HG02840 (cell line): ENCODE measurements around the gene CHRM5.
A peak's percentile ranks its signal among the peaks of the same experiment; 100 is the strongest.

Experiments used
- ATAC-seq: cut with Tn5 transposase; IDR thresholded peaks from one replicate; pipeline ENCODE4 v1.9.1; 2021; ENCODE audit warnings: mild to moderate bottlenecking, moderate library complexity, moderate number of reproducible peaks; ENCODE audit not compliant: unreplicated experiment, low FRiP score

Gene CHRM5

DNA sequence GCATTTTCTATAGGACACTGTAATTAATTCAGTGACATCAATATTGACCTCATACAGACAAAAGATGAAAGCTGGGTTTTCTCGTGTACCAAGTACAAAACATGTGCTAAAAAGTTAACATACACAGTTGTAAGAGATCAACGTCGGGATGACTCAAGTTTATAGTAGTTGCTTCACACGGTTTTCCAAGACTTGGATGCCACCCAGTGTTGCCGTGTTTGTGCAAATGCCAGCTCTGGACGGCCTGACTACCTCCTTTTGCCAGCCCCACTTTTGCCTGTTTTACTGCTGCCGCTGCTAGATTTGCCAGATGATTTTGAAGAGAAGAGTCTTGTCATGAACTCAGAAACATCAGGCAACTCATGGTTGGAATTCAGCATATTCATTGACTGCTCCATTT, 115.8 kb downstream of the CHRM5 start:
- ATAC-seq, result no peak

DNA sequence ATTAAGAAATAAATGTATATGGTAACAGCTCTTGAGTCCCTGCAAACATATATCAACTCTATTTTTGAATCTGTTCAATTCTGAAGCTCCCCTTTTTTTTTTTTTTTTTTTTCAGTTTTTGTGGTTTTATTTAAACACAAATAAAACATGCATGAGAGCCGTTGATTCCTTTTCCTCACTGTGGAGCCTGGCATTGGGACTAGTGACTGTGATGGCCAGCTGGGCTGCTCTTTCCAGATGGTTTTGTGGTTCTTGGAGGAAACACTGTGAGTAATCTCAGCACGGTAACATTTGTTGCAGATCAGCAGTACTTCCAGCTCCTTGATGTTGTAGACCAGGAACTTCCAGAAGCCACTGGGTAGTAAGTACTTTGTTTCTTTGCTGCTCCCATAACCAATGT, 117.4 kb downstream of the CHRM5 start:
- no peak for ATAC-seq

DNA sequence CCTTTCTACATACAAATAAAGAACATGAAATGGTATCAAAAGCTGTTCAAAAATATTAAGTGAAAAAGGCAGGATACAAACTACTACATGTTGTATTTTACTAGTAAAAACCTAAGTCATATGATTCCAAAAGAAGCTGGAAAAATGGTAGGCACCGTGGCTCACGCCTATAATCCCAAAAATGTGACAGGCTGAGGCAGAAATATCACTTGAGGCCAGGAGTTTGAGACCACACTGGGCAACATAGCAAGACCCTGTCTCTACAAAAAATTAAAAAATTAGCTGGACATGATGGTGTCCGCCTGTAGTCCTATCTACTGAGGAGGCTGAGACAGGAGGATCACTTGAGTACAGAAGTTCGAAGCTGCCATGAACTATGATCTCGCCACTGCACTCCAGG, 131.6 kb downstream of the CHRM5 start:
- no peak for ATAC-seq

DNA sequence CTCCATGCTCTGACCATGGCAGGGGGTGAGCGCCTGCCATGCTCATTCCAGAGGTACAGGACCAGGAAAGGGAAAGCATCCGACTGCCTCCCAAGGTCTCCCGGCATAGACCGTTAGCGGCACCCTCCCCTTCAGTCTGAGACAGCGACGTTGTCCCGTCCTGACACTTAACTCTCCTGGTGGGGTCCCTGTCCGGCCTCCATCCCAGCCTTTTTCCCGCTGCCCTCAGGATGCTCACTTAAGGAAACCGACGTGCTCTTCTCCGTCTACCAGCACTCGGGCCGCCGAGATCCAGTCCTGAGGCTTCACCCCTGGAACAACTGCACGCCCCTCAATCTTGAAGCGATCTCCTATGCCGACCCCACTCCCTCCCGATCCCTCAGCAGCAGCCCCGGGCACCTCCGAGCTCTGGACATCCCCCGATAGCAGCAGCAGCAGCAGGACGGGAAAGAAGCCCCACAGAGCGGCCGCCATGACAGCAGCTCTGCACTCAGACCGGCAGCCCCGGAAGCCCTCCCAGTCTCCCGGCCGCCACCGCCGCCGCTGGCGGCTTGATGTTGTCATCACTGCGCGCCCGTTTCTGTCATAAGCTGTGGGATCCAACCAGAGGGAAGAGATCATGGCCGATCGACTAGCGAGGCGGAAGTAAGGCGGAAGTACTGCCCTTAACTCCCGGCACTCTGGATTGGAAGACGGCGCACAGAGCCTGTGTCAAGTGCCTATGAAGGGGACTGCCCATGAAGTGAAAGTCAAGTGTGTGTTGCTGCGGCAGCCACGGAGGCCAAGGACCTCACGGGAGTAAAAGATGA, 133.3 kb downstream of the CHRM5 start, which contains the start of the genes EMC7 and PGBD4:
TSS of gene EMC7 (minus strand) at position 497 of the 809 bp plus-strand sequence. CDS start at position 474, 23 bp downstream.
TSS of gene PGBD4 (plus strand) at position 718 of the 809 bp plus-strand sequence. CDS start 449 bp downstream, outside the sequence.
- peak; percentile 99 for ATAC-seq

DNA sequence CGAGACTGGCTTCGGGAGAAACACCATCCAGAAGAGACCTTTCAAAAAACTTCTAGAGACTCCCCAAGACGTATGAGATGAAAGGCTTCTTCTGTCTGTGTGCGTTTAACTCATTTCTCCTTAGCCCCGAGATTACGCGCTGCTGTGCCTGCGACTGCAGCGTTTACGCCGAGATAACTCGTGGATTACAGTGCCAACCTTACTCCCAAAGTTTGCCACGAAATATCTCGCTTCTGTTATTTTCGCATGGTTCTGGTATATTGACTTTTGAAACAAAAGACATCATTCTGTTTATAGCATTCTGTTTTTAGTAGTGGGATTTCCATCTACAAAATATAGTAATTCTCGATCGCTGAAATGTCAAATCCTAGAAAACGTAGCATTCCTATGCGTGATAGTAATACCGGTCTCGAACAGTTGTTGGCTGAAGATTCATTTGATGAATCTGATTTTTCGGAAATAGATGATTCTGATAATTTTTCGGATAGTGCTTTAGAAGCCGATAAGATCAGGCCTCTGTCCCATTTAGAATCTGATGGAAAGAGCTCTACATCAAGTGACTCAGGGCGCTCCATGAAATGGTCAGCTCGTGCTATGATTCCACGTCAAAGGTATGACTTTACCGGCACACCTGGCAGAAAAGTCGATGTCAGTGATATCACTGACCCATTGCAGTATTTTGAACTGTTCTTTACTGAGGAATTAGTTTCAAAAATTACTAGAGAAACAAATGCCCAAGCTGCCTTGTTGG, 134.1 kb downstream of the CHRM5 start:
- no peak for ATAC-seq

DNA sequence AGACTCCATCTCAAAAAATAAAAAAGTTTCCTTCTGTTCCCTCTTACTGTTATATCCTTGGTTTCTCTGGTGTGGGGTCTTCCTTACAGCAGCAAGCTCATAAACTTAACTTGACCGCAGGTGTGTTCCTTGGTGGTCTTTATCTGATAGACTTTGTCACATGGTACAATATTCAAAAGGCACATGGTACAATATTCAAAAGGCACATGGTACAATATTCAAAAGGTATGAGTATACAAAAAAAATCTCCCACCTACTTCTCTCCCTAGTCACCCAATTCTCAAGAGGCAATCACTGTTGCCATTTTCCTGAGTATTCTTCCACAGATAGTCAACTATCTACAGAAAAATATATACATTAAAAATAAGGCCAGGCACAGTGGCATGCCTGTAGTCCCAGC, 138.1 kb downstream of the CHRM5 start:
- ATAC-seq, result no peak

DNA sequence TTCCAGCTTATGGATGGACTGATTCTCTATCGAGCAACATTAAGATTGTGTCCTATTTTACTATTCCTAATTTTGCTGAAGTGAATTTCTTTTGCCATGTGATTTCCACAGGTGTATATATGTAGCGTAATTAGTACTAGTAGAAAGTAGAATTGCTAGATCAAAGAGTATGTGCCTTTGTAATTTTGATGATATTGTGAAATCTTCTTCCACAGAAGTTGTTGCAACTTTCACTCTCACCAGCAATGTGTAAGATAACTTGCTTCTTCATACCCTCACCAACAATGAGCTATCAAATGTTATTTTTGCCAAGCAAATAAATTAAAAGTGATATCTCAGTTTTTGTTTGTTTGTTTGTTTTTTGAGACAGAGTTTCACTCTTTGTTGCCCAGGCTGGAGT, 139.0 kb downstream of the CHRM5 start:
- ATAC-seq, result no peak

DNA sequence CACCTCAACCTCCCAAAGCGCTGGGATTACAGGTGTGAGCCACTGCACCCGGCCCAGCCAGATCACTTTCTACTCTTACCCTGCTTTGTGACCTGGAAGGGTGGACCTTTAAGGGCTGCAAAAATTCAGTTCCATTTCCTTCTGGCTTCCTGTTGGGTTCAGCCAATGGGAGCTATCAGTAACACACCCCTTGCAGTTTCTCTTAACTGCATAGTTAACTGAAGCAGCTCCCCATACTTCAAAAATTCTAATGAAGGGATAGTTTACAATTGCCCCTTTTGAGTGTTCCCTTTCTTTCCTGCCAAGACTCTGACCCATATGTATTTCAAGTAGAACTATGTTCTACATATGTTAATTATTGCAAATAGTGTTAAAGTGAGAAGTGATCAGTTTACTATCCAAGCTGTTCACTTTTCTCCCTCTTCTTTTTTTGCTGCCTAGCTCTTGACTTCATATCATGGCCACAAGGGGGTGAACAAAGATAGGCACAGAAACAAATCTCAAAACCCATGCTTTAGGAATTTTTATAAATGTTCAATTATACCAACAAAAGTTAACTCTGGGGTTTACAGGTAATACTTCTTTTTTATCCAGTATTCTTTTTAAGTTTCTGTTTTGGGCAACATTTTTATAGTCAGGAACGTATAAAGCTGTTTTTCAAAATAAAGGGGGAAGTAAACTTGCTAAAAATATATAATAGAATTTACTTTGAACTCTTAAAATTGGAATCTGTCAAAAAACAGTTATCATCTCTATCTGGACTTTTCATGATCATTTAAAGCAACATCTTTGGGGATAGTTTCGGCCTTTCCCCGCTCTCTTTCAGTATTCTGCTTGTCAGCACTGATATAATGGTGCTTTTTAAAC, 141.7 kb downstream of the CHRM5 start:
- ATAC-seq, result no peak

DNA sequence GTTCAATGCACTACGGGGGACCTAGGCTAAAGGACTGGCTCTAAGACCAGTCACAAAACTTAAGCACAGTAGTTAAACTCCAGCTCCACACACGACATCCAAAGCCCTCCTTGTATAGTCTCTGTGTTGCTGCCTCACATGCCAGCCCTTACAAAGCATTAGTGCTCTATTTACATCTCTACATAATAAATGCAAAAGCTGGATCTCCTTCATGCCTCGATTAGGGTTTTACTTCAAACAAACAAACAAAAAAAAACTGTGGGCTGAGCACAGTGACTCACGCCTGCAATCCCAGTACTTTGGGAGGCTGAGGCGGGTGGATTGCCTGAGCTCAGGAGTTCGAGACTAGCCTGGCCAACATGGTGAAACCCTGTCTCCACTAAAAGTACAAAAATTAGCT, 143.2 kb downstream of the CHRM5 start:
- ATAC-seq, result no peak

DNA sequence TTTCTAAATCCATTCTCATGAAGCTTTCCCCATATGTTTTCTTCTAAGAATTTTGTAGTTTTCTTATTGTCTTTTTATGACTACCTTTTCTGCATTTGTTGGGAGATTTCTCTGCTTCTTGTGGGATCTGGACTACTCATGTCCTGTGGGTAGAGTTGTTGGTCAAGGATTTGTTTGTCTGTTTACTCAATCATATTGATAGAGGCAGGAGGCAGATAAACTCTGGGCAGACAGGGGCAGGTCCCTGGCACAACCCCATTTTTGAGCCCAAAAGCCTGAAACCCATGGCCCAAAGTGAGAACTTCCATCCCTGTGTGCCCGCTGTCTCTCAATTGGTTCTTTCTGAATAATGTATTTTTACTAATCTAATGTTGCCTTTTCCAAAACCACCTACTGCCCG, 145.9 kb downstream of the CHRM5 start:
- no peak for ATAC-seq

DNA sequence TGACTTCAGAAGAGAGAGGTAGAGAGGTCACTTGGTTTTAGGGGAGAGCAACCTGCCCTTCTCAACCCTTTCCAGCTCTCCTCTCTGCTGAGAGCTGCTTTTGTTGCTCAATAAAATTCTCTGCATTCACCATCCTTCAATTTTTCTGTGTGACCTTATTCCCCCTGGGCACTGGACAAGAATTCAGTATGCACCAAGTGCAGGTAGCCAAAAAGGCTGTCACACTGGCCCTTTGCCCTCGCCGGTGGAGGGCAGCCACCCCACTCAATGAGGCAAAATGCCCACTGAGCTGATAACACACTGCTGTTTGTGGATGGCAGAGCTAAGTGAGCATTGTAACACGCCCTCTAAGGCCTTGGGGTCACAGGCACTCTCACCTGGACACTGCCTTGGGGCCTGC, 146.4 kb downstream of the CHRM5 start:
- no peak for ATAC-seq

DNA sequence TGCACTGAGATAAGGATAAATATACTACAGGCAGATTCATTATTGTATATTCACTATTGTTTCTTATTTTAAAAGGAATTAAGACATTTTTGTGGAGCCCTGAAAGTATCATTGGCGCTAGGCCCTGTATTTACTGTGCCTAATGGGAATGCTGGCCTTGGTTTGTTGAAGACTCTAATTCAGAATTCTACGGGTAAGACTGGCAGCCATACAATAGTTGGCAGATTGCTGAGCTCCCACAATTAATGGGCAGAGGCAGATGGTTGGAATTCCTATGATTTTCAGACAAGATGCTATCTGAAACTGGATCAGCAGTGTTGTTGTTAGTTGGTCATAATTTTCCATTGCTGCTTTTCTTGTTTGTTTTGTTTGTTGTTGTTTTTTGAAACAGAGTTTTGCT, 148.3 kb downstream of the CHRM5 start:
- ATAC-seq, result no peak
